ENCODE data around the gene LRCH1.

LRCH1 gene

GRCh38 chr13:46575818-46576221 is 22.9 kb downstream of the LRCH1 start:
- Histone ChIP-seq H3K27me3 (ENCODE audit: control insufficient read depth in 1 of 2, insufficient read depth in 2 of 2, low read length in 2 of 2) (no peaks in the 10 kb centered on the region), H3K4me3 (ENCODE audit: low read length in 2 of 2) (peak overlapping the region in 1 of 2 donors; percentile 16), H3K4me1 (ENCODE audit: control insufficient read depth, insufficient read depth, low read length) (peaks cover 49% of the 10 kb centered on the region), H3K36me3 (ENCODE audit: control insufficient read depth in 2 of 2, insufficient read depth in 2 of 2, low read length in 2 of 2) (no peaks in the 10 kb centered on the region), H3K27ac (ENCODE audit: low read length) (peak overlapping the region; percentile 25), H3K9me3 (ENCODE audit: control insufficient read depth in 2 of 2, low read length in 2 of 2) (no peaks in the 10 kb centered on the region), H3K9ac (ENCODE audit: low read length in 2 of 2) (no peak overlapping the region)

GRCh38 chr13:46576762-46577161 is 23.8 kb downstream of the LRCH1 start:
- Histone ChIP-seq H3K36me3 (ENCODE audit: control insufficient read depth in 2 of 2, insufficient read depth in 2 of 2, low read length in 2 of 2) (no peaks in the 10 kb centered on the region), H3K9ac (ENCODE audit: low read length in 2 of 2) (no peak overlapping the region), H3K27ac (ENCODE audit: low read length) (peak overlapping the region; percentile 25), H3K4me3 (ENCODE audit: low read length in 2 of 2) (no peak overlapping the region), H3K4me1 (ENCODE audit: control insufficient read depth, insufficient read depth, low read length) (peaks cover 46% of the 10 kb centered on the region), H3K27me3 (ENCODE audit: control insufficient read depth in 1 of 2, insufficient read depth in 2 of 2, low read length in 2 of 2) (no peaks in the 10 kb centered on the region), H3K9me3 (ENCODE audit: control insufficient read depth in 2 of 2, low read length in 2 of 2) (no peaks in the 10 kb centered on the region)

GRCh38 chr13:46577696-46578589 is 25.0 kb downstream of the LRCH1 start:
- H3K4me3 ChIP-seq (ENCODE audit: low read length in 2 of 2) = peak overlapping the region; percentile 56 to 63
- H3K27ac ChIP-seq (ENCODE audit: low read length) = peak overlapping the region; percentile 61
- H3K27me3 ChIP-seq (ENCODE audit: control insufficient read depth in 1 of 2, insufficient read depth in 2 of 2, low read length in 2 of 2) = no peaks in the 10 kb centered on the region
- no peaks in the 10 kb centered on the region for H3K36me3 ChIP-seq (ENCODE audit: control insufficient read depth in 2 of 2, insufficient read depth in 2 of 2, low read length in 2 of 2)
- H3K9ac ChIP-seq (ENCODE audit: low read length in 2 of 2) = peak overlapping the region; percentile 37
- H3K4me1 ChIP-seq (ENCODE audit: control insufficient read depth, insufficient read depth, low read length) = peaks cover 44% of the 10 kb centered on the region
- H3K9me3 ChIP-seq (ENCODE audit: control insufficient read depth in 2 of 2, low read length in 2 of 2) = no peaks in the 10 kb centered on the region

GRCh38 chr13:46578590-46578975 is 25.6 kb downstream of the LRCH1 start:
- Histone ChIP-seq H3K27me3 (ENCODE audit: control insufficient read depth in 1 of 2, insufficient read depth in 2 of 2, low read length in 2 of 2) (no peaks in the 10 kb centered on the region), H3K27ac (ENCODE audit: low read length) (peak overlapping the region; percentile 42), H3K4me3 (ENCODE audit: low read length in 2 of 2) (peak overlapping the region; percentile 47 to 56), H3K9ac (ENCODE audit: low read length in 2 of 2) (peak overlapping the region in 1 of 2 donors; percentile 17), H3K4me1 (ENCODE audit: control insufficient read depth, insufficient read depth, low read length) (peaks cover 44% of the 10 kb centered on the region), H3K9me3 (ENCODE audit: control insufficient read depth in 2 of 2, low read length in 2 of 2) (no peaks in the 10 kb centered on the region), H3K36me3 (ENCODE audit: control insufficient read depth in 2 of 2, insufficient read depth in 2 of 2, low read length in 2 of 2) (no peaks in the 10 kb centered on the region)

GRCh38 chr13:46580362-46580839 is 27.4 kb downstream of the LRCH1 start:
- Histone ChIP-seq H3K4me3 (ENCODE audit: low read length in 2 of 2) (no peak overlapping the region), H3K27ac (ENCODE audit: low read length) (no peak overlapping the region), H3K9ac (ENCODE audit: low read length in 2 of 2) (no peak overlapping the region), H3K9me3 (ENCODE audit: control insufficient read depth in 2 of 2, low read length in 2 of 2) (no peaks in the 10 kb centered on the region), H3K4me1 (ENCODE audit: control insufficient read depth, insufficient read depth, low read length) (peaks cover 42% of the 10 kb centered on the region), H3K36me3 (ENCODE audit: control insufficient read depth in 2 of 2, insufficient read depth in 2 of 2, low read length in 2 of 2) (no peaks in the 10 kb centered on the region), H3K27me3 (ENCODE audit: control insufficient read depth in 1 of 2, insufficient read depth in 2 of 2, low read length in 2 of 2) (no peaks in the 10 kb centered on the region)

- H3K27ac ChIP-seq (ENCODE audit: low read length) = no peak overlapping the region
- no peak overlapping the region for H3K9ac ChIP-seq (ENCODE audit: low read length in 2 of 2)
- H3K27me3 ChIP-seq (ENCODE audit: control insufficient read depth in 1 of 2, insufficient read depth in 2 of 2, low read length in 2 of 2) = no peaks in the 10 kb centered on the region
- H3K4me3 ChIP-seq (ENCODE audit: low read length in 2 of 2) = no peak overlapping the region
- peaks cover 32% of the 10 kb centered on the region for H3K4me1 ChIP-seq (ENCODE audit: control insufficient read depth, insufficient read depth, low read length)
- H3K36me3 ChIP-seq (ENCODE audit: control insufficient read depth in 2 of 2, insufficient read depth in 2 of 2, low read length in 2 of 2) = no peaks in the 10 kb centered on the region
- no peaks in the 10 kb centered on the region for H3K9me3 ChIP-seq (ENCODE audit: control insufficient read depth in 2 of 2, low read length in 2 of 2)
Observed at GRCh38 chr13:46582190-46582589, 29.2 kb downstream of the LRCH1 start.

- no peaks in the 10 kb centered on the region for H3K36me3 ChIP-seq (ENCODE audit: control insufficient read depth in 2 of 2, insufficient read depth in 2 of 2, low read length in 2 of 2)
- H3K4me1 ChIP-seq (ENCODE audit: control insufficient read depth, insufficient read depth, low read length) = peaks cover 10% of the 10 kb centered on the region
- H3K9ac ChIP-seq (ENCODE audit: low read length in 2 of 2) = no peak overlapping the region
- H3K4me3 ChIP-seq (ENCODE audit: low read length in 2 of 2) = no peak overlapping the region
- H3K9me3 ChIP-seq (ENCODE audit: control insufficient read depth in 2 of 2, low read length in 2 of 2) = no peaks in the 10 kb centered on the region
- no peak overlapping the region for H3K27ac ChIP-seq (ENCODE audit: low read length)
- no peaks in the 10 kb centered on the region for H3K27me3 ChIP-seq (ENCODE audit: control insufficient read depth in 1 of 2, insufficient read depth in 2 of 2, low read length in 2 of 2)
Observed at GRCh38 chr13:46586751-46587514, 34.0 kb downstream of the LRCH1 start.

GRCh38 chr13:46587807-46588418 is 34.9 kb downstream of the LRCH1 start:
- Histone ChIP-seq H3K9me3 (ENCODE audit: control insufficient read depth in 2 of 2, low read length in 2 of 2) (no peaks in the 10 kb centered on the region), H3K36me3 (ENCODE audit: control insufficient read depth in 2 of 2, insufficient read depth in 2 of 2, low read length in 2 of 2) (no peaks in the 10 kb centered on the region), H3K4me1 (ENCODE audit: control insufficient read depth, insufficient read depth, low read length) (peaks cover 7% of the 10 kb centered on the region), H3K4me3 (ENCODE audit: low read length in 2 of 2) (no peak overlapping the region), H3K9ac (ENCODE audit: low read length in 2 of 2) (no peak overlapping the region), H3K27me3 (ENCODE audit: control insufficient read depth in 1 of 2, insufficient read depth in 2 of 2, low read length in 2 of 2) (no peaks in the 10 kb centered on the region), H3K27ac (ENCODE audit: low read length) (no peak overlapping the region)

- no peak overlapping the region for H3K27ac ChIP-seq (ENCODE audit: low read length)
- no peaks in the 10 kb centered on the region for H3K27me3 ChIP-seq (ENCODE audit: control insufficient read depth in 1 of 2, insufficient read depth in 2 of 2, low read length in 2 of 2)
- H3K4me3 ChIP-seq (ENCODE audit: low read length in 2 of 2) = no peak overlapping the region
- H3K9ac ChIP-seq (ENCODE audit: low read length in 2 of 2) = no peak overlapping the region
- H3K36me3 ChIP-seq (ENCODE audit: control insufficient read depth in 2 of 2, insufficient read depth in 2 of 2, low read length in 2 of 2) = no peaks in the 10 kb centered on the region
- H3K4me1 ChIP-seq (ENCODE audit: control insufficient read depth, insufficient read depth, low read length) = peaks cover 17% of the 10 kb centered on the region
- H3K9me3 ChIP-seq (ENCODE audit: control insufficient read depth in 2 of 2, low read length in 2 of 2) = no peaks in the 10 kb centered on the region
Observed at GRCh38 chr13:46592385-46592784, 39.4 kb downstream of the LRCH1 start.

GRCh38 chr13:46593398-46593797 is 40.4 kb downstream of the LRCH1 start:
- no peak overlapping the region for H3K9ac ChIP-seq (ENCODE audit: low read length in 2 of 2)
- H3K27me3 ChIP-seq (ENCODE audit: control insufficient read depth in 1 of 2, insufficient read depth in 2 of 2, low read length in 2 of 2) = no peaks in the 10 kb centered on the region
- H3K36me3 ChIP-seq (ENCODE audit: control insufficient read depth in 2 of 2, insufficient read depth in 2 of 2, low read length in 2 of 2) = no peaks in the 10 kb centered on the region
- H3K9me3 ChIP-seq (ENCODE audit: control insufficient read depth in 2 of 2, low read length in 2 of 2) = no peaks in the 10 kb centered on the region
- no peak overlapping the region for H3K4me3 ChIP-seq (ENCODE audit: low read length in 2 of 2)
- H3K4me1 ChIP-seq (ENCODE audit: control insufficient read depth, insufficient read depth, low read length) = peaks cover 17% of the 10 kb centered on the region
- H3K27ac ChIP-seq (ENCODE audit: low read length) = no peak overlapping the region

All from stomach smooth muscle (tissue), 2 donors.